ENCODE results near the gene NUP188. TPM values are rescaled to one million over a fixed set of nuclear protein-coding genes. Genes with fewer than 3 reads are reported as not detected.
A peak's percentile ranks its signal among the peaks of the same experiment; 100 is the strongest.
"Not testable (repeated sequence)": the region's sequence is repeated elsewhere in the genome, so short reads cannot be mapped to it uniquely, and the experiment has no call there.

The NUP188 gene
- total RNA-seq, 1 donor from 2014 or later = 103 TPM

GRCh38 chr9:128945798-128946501 lies 1.5 kb upstream of the NUP188 start:
- peak overlapping the region; percentile 51 for H3K27ac Mint-ChIP-seq
- DNase-seq (no peak), ATAC-seq (ENCODE audit: low read depth) (no peak)
- no peaks in the 10 kb centered on the region for H3K9me3 Mint-ChIP-seq
- peak overlapping the region; percentile 98 for H3K4me3 Mint-ChIP-seq
- CTCF ChIA-PET = interaction anchor here (0.6 to 1.1 kb wide), 2 partner anchors 17 to 194 kb away, joined by 3 to 4 read pairs; no protein-coding TSS in a partner anchor
- peaks cover 22% of the 10 kb centered on the region for H3K36me3 Mint-ChIP-seq (ENCODE audit: low read depth)
- H3K27me3 Mint-ChIP-seq = no peaks in the 10 kb centered on the region
- TF ChIP-seq CTCF (IDR thresholded peaks at IDR 0.05) = no peak
- intact Hi-C loops (cut with micrococcal nuclease) = loop anchor here (10.0 kb wide), 1 partner anchor 241 kb away; the partner anchor contains the start of gene PKN3
- H3K4me1 Mint-ChIP-seq = peaks cover 27% of the 10 kb centered on the region
- POLR2A ChIA-PET = interaction anchor here (1.3 kb wide), 1 partner anchor 21 kb away, joined by 3 read pairs; no protein-coding TSS in a partner anchor

- ATAC-seq (ENCODE audit: low read depth) (peak; percentile 9), DNase-seq (no peak)
- H3K27ac Mint-ChIP-seq = peak overlapping the region; percentile 97
- H3K4me1 Mint-ChIP-seq = peaks cover 28% of the 10 kb centered on the region
- ChIA-PET CTCF (no interaction called here), POLR2A (interaction anchor here (0.5 to 1.3 kb wide), 2 partner anchors 22 to 152 kb away, joined by 3 to 9 read pairs; no protein-coding TSS in a partner anchor)
- H3K9me3 Mint-ChIP-seq = no peaks in the 10 kb centered on the region
- H3K4me3 Mint-ChIP-seq = peak overlapping the region; percentile 98
- no peak for TF ChIP-seq CTCF (IDR thresholded peaks at IDR 0.05)
- H3K36me3 Mint-ChIP-seq (ENCODE audit: low read depth) = peaks cover 28% of the 10 kb centered on the region
- no peaks in the 10 kb centered on the region for H3K27me3 Mint-ChIP-seq
- intact Hi-C loops (cut with micrococcal nuclease) = loop anchor here (1.0 to 10.0 kb wide), 2 partner anchors 65 to 242 kb away; partner anchors contain the start of genes KYAT1 and PKN3
Observed at GRCh38 chr9:128946571-128947276, 775 bp upstream of the NUP188 start.

- DNase-seq (no peak), ATAC-seq (ENCODE audit: low read depth) (no peak)
- no peaks in the 10 kb centered on the region for H3K9me3 Mint-ChIP-seq
- H3K4me1 Mint-ChIP-seq = peaks cover 28% of the 10 kb centered on the region
- intact Hi-C loops (cut with micrococcal nuclease) = loop anchor here (1.0 to 10.0 kb wide), 2 partner anchors 66 to 242 kb away; partner anchors contain the start of genes KYAT1 and PKN3
- TF ChIP-seq CTCF (IDR thresholded peaks at IDR 0.05) = no peak
- H3K36me3 Mint-ChIP-seq (ENCODE audit: low read depth) = peaks cover 31% of the 10 kb centered on the region
- ChIA-PET POLR2A (interaction anchor here (1.2 to 1.7 kb wide), 3 partner anchors 22 to 176 kb away, joined by 3 read pairs; partner anchors contain the start of genes MIGA2 and ZER1), CTCF (no interaction called here)
- H3K4me3 Mint-ChIP-seq = peak overlapping the region; percentile 98
- no peaks in the 10 kb centered on the region for H3K27me3 Mint-ChIP-seq
- peak overlapping the region; percentile 97 for H3K27ac Mint-ChIP-seq
Observed at GRCh38 chr9:128947277-128947526, 297 bp upstream of the NUP188 start.

- H3K4me3 Mint-ChIP-seq; intact Hi-C loops (cut with micrococcal nuclease); H3K9me3 Mint-ChIP-seq; POLR2A ChIA-PET; CTCF ChIA-PET; H3K27ac Mint-ChIP-seq; H3K4me1 Mint-ChIP-seq; ATAC-seq (ENCODE audit: low read depth); H3K27me3 Mint-ChIP-seq; DNase-seq: not testable (repeated sequence)
- peaks cover 57% of the 10 kb centered on the region for H3K36me3 Mint-ChIP-seq (ENCODE audit: low read depth)
Observed at GRCh38 chr9:128961403-128961802, 13.9 kb downstream of the NUP188 start.

- H3K36me3 Mint-ChIP-seq (ENCODE audit: low read depth) = peaks cover 72% of the 10 kb centered on the region
- DNase-seq (no peak), ATAC-seq (ENCODE audit: low read depth) (no peak)
- H3K27ac Mint-ChIP-seq = no peak overlapping the region
- TF ChIP-seq CTCF (IDR thresholded peaks at IDR 0.05) = no peak
- no peaks in the 10 kb centered on the region for H3K9me3 Mint-ChIP-seq
- no peak overlapping the region for H3K4me3 Mint-ChIP-seq
- H3K27me3 Mint-ChIP-seq = no peaks in the 10 kb centered on the region
- CTCF ChIA-PET = no interaction called here
- no peaks in the 10 kb centered on the region for H3K4me1 Mint-ChIP-seq
- POLR2A ChIA-PET = no interaction called here
- intact Hi-C loops (cut with micrococcal nuclease) = no loop called here
Observed at GRCh38 chr9:128969491-128969890, 22.0 kb downstream of the NUP188 start.

Data from activated B cell treated with CpG ODN at 0.5 μM for 24 hours (primary cell).